ENCODE measurements around the gene PAXX.

PAXX gene

DNA sequence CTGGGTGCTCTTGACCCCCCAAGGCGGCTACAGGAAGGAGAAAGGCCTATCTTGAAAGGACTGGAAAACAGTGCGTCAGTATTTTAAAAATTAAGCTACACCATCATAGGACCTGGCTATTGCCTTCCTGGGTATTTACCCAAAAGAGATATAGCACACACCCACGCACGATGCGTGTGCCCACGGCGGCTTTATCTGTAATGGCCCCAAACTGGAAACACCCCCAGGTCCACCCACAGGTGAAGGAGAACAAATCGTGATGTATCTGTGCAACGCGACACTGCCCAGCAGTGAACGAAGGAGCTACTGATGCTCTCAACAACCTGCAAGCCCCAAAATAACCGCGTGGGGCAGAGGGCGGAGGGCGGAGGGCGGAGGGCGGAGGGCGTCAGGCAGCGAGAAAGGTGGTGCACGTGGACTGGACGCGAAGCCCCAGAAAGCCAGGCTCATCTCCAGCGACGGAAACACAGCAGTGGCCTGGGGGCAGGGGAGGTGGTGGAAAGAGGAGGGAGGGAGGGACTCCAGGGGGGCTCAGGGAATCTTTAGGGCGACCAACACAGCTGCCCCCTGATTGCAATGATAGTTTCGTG, 27.3 kb upstream of the PAXX start:
- no peak for DNase-seq (ENCODE audit: low read depth in 2 of 2)

DNA sequence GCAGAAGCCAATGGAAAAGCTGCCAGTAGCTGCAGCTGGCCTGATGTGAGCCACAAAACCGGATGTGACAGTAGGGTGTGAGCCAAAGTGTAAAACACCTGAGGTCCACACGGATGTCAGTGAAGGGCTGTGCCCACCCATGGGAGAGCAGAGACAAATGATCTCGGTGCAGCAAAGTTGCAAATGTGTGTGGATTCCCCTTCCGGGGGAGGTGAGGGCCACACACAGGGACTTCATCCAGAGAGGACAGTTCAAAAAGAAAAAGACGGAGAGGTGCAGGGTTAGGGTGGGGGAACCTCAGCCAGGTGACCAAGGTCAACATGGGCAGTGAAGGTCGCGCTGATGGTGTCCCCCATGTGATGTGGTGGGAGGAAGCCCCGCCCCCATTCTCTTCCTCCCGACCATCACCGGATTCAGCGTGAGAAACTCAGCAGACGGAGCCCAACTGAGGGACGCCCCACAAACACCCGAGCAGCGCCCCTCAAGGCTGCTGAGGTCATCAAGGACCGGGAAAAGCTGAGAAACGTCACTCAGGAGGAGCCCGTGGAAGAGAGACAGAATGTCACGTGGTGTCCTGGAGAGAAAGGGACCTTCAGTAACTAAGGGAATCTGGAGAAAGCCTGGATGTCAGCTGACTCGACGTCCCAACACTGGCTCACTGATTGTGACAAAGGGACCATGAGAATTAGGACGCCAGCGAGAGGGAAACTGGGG, 26.3 kb upstream of the PAXX start:
- no peak for DNase-seq (ENCODE audit: low read depth in 2 of 2)

DNA sequence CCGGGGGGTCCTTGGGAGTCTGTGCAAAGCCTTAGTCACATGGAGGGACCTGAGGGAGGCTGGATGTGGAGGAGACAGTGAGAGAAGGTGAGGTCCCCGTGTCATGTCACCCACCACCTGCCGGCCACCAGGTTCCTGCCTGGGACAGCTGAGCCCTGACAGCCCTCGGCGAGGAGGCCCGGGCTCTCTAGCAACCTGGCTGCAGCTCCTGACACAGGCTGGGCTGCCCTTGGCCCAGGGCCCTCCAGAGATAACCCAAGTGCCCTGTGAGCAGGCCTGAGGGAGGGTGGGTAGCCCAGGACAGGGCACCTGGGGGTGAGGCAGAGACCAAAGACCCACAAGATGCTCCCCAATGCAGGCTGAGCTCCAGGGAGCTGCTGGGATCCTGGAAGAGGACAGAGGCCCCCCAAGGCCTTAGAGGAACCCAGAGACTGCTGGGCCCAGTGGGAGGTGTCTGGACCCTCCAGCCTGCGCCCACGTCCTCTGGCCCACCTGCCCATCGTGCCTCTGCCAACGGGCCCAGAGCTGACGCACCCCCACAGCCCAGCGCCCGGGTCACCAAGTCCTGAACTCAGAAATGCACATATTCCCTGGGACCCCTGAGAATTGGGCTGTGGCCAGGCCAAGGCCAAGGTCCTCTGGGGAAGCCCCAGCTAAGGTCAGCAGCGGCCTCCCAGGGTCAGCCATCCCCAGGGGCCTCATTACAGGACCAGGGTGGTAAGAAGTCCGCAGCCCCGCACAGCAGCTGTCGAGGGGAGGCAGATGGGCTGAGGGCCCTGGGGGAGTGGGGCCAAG, 23.7 kb upstream of the PAXX start:
- no peak for DNase-seq (ENCODE audit: low read depth in 2 of 2)

DNA sequence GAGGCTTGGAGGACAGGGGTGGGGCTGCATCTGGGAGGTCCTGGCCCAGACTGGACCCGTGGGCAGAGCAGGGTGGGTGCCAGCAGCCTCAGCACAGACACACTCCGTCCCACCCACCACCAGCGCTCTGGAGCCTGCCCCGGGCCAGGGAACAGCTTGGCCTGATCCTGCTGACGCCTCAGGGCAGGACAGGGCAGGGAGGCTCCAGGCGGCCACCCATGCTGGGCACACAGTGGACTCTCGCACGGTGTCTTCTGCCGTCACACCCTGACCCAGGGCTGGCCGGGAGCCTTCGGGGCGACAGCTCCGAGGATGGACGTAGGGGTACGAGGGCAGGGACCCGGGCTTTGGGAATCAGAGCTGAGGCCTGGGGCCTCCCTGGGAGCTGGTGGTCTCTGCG, 23.1 kb upstream of the PAXX start:
- DNase-seq (ENCODE audit: low read depth in 2 of 2), result no peak

DNA sequence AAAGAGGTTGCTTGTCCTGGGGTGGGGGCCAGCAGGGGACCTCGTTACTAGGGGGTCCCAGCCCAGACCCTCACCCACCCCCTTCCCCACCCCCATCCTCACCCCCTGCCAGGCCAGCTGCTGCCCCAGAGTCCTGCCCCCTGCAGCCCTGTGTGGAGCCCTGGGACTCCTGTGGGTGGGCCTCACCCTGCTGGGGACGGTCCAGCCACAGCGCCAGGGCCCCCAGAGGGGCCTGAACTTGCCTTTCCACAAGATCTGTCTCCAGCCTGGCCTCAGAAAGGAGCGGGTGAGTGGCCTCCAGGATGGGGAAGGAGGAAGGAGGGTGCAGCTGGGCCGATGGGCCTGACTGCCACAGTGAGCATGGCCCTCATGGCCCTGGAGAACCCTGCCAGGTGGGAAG, 22.4 kb upstream of the PAXX start:
- DNase-seq (ENCODE audit: low read depth in 2 of 2), result no peak

DNA sequence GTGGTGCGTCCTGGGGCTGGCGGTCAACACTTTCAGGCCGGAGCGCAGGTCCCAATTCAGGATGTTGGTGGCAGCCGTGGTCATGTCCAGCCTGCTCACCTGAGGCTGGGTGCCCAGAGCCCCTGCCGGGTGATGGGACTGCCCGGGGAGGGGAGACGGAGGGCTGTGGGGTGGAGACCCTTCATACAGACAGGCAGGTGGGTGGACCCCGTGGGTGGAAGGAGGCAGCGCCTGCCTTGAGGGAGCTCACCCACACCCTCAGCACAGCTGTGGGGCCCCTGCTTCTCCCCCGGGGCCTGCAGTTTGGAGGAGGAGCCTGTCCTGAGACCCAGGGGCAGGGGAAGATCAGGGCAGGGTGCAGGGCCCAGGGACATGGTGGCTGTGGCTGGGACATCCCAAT, 21.9 kb upstream of the PAXX start:
- DNase-seq (ENCODE audit: low read depth in 2 of 2), result no peak

DNA sequence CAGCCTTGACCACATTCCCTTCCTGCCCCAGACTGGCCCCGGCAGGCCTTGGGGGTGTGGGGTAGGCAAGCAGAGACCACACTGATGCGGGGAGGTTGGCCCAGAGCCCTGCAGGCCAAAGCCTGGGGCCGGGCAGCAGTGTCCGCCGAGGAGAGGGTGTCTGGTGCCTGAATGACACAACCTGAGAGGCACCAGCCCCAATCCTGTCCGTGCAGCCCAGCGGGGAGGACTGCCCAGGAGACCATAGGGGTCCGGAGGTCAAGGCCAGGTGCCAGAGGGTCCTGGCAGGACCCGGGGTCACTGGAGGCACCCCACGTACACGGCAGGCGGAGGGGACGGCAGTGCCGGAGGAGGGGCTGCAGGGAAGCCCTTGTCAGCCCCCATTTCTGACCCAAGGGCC, 20.5 kb upstream of the PAXX start:
- DNase-seq (ENCODE audit: low read depth in 2 of 2), result no peak

DNA sequence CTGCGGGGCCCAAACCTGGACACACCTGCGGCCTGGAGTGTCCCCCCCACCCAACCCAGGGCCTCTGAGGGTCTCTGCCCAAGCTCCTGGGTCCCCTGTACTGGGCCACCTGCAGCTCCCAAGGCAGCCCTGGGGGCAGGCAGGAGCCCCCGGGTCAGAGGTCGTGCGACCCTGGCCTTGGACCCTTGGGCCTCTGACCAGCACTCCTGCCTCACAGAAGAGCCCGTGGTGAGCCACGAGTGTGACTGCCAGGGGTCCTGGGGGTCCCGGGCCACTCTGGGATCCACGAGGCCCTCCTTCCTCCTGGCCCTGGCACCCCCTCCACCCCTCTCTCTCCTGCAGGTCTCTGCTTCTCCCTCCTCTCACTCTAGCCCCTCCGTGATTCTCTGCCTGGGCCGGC, 19.9 kb upstream of the PAXX start:
- no peak for DNase-seq (ENCODE audit: low read depth in 2 of 2)

DNA sequence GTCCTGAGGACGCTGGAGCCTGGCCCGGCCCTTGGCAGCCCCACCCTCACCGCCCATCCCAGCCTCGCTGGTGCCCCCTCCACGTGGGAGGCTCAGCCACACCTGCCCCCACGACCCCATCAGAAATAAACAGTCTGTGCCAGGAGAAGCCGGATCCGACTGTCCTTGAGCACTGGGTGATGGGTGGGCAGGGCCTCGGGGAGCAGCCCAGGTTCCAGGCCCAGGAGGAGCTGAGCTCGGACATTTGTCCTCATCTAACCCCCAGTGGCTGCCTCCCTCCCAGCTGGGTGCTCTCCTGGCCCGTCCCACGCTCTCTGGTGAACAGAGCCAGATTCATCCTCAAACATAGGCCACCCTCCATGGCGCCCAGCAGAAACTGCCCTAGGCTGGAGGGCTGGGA, 19.5 kb upstream of the PAXX start:
- no peak for DNase-seq (ENCODE audit: low read depth in 2 of 2)

DNA sequence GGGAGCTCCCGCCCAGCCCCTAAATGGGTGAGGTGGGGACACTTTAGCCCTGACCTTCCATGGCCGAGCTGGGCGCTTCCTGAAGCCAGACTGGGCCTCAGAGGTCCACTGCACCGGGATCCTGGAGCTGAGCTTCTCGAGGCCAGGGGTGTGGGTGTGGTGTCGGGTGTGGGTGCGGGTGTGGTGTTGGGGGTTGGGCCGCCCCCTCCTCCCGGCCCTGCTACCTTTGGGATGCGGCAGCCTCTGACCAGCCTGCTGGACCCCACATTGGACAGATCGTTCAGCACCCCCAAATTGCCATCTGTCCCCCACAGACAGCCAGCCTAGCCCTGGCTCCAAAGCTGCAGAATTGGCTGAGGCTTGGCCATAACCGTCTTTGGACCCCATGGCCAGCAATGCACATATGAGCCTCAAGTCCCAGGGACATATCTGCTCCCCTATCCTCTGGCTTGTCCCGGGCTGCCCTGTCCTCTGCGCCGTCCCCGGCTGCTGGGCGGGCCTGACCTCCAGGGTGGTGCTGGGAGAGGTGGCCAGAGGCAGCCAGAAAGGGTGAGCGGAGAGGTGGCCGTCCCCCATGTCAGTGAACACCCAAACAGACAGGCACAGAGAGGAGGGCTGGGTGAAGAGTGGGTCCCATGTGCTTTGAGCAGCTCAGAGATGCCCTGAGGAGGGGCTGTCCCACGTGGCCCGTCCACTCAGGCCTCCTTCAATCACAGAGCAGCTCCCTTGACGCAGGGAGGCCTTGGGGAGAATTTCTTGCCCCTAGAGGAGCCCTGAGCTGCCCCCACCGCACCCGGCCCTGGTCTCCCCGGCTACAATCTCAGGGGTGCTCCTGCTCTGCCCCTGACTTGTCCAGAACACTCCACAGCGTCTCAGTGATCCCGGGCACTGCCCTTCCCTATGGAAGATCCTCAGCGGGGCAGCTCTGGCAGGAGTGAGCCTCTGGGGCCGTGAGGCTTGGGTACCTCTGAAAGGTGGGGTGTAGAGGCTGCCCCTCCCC, 18.3 kb upstream of the PAXX start:
- no peak for DNase-seq (ENCODE audit: low read depth in 2 of 2)

DNA sequence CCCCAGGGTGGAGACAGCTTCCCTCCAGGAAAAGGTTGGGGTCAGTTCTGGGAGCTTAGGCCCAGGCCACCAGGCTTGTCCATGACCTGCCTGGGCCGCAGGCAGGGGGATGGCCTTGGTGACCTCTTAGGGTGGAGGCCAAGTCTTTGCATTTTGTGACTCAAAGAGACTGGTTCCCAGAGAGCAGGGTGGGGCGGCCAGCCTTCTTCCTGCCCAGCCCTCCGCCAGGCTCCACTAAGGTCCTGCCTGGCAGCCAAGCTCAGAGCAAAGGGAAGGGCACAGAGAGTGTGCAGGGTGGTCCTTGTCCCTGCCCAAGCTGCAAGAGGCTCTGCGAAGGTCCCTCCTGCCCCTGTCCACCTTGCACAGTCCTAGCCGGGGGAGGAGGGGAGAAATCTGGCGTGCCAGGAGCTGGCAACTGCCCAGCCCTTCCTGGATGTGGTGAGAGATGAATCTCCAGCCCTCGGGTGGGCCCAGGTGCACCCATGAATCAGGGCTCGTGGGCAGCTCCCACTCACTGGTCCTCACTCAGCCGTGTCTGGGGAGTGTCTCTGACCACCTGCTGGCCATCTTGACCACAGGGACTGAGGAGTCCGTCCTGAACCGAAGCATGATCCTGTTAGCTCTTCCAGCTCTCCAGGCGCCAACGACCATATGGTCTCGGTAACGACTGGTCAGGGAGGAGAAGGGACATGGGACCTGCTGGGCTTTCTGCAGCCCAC, 17.2 kb upstream of the PAXX start:
- DNase-seq (ENCODE audit: low read depth in 2 of 2), result no peak

DNA sequence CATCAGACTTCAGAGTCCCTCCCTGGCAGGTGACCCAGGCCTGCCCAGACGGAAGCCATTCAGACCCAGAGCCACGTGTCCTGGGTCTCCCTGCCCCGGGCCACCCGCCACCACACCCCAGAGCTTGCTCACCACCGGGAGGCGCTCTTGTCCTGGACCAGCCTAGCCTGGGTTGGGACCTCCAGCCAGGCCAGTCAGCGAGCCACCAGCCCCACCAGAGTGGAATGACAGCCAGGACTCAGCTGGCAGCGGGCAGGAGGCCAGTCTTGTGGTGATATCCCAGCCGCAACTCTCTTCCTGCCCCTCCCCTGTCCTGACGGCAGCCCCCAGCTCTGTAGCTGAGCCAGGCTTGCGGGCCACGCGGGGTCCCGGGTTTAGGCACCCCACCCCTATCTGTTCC, 16.6 kb upstream of the PAXX start:
- peak in 1 of 2 donors; percentile 20 for DNase-seq (ENCODE audit: low read depth in 2 of 2)

DNA sequence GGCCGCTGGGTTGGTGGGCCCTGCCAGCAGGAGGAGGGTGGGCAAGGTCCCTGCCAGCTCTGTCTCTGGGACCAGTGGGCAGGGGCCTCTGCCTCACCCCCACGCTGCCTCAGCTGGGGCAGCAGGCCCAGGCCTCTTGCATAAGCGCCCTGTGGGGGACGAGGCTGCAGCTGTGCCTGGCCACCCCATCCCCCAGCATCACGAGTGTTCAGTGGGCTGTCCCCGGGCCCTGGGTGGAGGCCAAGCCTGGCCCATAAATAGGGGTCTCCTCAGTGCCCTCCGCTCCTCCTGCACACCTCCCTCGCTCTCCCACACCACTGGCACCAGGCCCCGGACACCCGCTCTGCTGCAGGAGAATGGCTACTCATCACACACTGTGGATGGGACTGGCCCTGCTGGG, 15.0 kb upstream of the PAXX start, which contains the start of gene PTGDS:
Gene PTGDS (plus strand): TSS at position 282 of the 400 bp plus-strand sequence. CDS start 75 bp downstream, at position 357.
- no peak for DNase-seq (ENCODE audit: low read depth in 2 of 2)

DNA sequence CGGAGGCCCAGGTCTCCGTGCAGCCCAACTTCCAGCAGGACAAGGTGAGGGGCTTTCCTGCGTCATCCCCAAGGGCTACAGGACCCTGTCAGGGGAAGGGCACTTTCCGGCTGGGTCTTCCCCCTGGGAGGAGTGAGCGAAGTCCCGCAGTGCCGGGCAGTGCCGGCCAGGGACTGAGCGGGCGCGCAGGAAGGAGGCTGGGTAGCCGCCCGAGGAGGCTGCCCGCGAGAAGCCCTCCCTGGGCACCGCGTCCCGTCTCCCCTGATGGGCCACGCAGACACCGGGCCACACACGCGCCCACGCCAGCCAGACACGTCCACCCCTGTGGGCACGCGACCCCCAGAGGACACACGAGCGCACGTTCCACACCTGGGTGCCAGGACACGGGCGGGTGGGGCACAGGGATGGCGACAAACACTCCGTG, 14.6 kb upstream of the PAXX start:
- no peak for DNase-seq (ENCODE audit: low read depth in 2 of 2)

DNA sequence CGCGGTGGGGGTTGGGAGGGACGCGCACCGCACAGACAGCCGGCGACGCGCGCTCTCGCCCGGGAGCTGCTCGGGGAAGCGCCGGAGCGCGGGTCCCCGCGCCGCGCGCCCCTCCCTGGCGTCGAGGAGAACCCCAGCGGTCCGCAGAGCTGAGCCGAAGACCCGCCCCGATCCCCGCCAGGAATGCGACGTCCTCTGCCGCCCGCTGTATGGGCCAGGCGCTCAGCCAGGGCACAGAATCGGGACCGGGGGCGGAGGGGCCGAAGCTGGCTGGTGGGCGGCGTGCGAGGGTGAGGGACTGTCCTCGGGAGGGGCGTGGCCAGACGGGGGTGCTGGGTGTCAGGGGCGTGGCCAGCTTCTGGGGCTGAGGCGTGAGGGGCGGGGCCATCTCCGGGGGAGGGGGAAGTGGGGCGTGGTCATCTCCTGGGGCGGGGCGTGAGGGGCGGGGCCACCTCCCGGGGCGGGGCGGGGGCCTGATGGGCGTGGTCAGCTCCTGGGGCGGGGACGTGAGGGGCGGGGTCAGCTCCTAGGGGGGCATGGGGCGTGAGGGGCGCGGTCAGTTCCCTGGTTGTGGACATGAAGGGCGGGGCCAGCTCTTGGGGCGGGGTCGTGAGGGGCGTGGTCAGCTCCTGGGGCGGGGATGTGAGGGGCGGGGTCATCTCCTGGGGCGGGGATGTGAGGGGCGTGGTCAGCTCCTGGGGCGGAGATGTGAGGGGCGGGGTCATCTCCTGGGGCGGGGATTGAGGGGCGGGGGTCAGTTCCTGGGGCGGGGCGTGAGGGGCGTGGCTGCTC, 14.0 kb upstream of the PAXX start:
- peak; percentile 62 to 63 for DNase-seq (ENCODE audit: low read depth in 2 of 2)

DNA sequence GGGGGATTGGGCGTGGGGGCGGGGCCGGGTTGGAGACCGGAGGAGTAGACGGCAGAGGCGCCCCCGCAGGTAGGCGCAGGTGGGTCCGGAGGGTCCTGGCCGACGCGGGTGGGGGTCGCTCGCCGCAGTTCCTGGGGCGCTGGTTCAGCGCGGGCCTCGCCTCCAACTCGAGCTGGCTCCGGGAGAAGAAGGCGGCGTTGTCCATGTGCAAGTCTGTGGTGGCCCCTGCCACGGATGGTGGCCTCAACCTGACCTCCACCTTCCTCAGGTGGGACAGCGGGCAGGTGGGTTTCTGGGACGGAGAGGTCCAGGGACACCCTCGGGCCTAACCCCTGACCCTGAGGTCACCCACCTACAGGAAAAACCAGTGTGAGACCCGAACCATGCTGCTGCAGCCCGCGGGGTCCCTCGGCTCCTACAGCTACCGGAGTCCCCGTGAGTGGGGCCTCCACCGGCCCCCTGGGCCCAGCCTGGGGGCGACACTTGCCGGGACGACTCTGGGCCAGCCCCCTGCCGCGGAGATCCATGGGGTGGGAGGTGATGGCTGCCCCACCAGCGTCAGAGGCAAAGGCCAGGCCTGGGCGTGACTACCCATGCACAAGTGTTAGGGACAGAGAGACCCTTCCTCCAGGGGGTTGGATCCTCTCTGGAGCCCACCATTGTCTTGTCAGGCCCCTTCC, 13.2 kb upstream of the PAXX start:
- DNase-seq (ENCODE audit: low read depth in 2 of 2), result no peak

DNA sequence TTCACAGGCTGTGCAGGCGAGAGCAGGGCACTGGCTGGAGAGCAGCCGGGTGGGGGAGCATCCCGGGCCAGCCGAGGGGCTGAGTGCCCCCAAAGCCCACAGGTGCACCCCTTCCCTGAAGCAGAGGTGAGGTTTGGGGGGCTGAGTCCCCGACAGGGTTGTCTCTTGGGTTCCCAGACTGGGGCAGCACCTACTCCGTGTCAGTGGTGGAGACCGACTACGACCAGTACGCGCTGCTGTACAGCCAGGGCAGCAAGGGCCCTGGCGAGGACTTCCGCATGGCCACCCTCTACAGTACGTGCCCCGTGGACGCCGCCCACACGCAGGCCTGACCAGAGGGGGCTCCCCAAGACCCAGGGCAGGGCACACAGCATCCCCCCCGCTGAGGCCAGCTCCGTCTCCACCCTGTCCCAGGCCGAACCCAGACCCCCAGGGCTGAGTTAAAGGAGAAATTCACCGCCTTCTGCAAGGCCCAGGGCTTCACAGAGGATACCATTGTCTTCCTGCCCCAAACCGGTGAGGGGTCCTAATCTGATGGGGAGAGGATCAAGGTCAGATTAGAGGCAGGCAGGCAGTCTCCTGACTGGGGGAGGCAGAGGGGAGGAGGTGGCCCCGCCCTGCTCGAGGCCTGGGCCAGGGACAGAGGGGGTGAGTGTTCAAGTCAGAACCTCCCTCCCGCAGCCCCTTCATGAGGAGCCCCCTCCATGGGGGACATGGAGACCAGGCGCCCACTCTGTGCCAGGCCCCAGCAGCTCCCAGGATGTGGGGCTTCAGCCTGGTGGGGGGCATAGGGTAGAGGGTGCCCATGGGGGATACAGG, 12.2 kb upstream of the PAXX start:
- no peak for DNase-seq (ENCODE audit: low read depth in 2 of 2)

DNA sequence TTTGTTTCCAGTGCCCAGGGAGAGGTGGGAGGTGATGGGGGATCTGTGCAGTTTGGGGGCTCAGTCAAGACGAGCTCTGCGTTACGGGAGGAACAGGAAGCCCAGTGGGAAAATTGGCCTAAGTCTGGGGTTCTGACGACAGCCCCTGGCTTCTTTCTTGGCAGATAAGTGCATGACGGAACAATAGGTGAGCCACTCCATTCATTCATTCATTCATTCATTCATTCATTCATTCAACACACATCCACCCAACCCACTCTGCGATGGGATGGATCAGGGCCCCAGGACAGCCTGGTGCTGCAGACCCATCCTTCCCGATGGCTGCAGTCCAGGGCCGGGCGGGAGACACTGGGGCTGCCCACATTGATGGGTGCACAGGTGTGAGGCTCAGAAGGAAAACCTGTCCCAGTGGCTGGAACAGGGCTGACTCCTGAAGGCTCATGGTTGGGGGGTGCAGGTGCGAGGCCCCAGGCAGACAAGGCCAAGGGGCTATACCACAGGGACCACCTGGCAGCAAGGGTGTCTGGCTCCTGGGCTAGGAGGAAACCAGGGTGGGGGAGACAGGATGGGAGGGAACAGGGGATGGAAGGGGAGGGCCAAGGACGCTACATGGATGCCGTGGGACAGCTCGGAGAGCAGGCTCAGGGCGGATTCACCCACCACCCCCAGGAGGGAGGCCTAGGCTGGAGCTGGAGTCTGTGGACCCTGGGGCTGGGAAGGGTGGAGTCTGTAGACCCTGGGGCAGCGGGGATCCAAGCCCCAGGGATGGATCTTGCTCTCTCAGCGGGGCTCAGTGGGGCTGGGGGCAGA, 11.3 kb upstream of the PAXX start:
- no peak for DNase-seq (ENCODE audit: low read depth in 2 of 2)
